GM19043 (cell line): ENCODE measurements around the gene UBXN4.
"Not testable (repeated sequence)": the region's sequence is repeated elsewhere in the genome, so short reads cannot be mapped to it uniquely, and the experiment has no call there.

Experiments used
- ATAC-seq: cut with Tn5 transposase; IDR thresholded peaks from one replicate; pipeline ENCODE4 v1.9.1; 2021; ENCODE audit warnings: low read depth; ENCODE audit not compliant: unreplicated experiment

UBXN4 gene

DNA sequence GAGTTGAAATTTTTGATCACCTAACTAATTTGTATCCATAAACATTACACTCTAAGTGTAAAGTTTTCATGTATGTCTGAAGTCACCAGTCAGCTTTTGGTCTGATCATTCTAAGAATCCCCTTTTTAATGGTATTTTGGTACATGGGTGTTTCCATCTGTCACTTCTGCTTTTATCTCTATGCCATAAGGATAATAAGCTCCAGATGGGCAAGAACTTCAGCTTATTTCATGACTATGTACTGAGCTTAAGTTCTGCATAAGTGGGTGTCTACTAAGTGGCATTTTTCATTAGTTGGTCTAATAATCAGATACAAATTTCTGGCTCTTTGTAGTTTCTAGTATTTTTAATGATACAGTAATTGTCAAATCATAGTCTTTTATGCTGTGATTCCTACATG lies 20.4 kb downstream of the UBXN4 start:
- ATAC-seq = no peak

GRCh38 chr2:135762530-135762929 lies 20.9 kb downstream of the UBXN4 start:
- no peak for ATAC-seq

- ATAC-seq = no peak
Measured at GRCh38 chr2:135768863-135769262, 27.2 kb downstream of the UBXN4 start.

- no peak for ATAC-seq
Measured at GRCh38 chr2:135773319-135773718, 31.7 kb downstream of the UBXN4 start.

DNA sequence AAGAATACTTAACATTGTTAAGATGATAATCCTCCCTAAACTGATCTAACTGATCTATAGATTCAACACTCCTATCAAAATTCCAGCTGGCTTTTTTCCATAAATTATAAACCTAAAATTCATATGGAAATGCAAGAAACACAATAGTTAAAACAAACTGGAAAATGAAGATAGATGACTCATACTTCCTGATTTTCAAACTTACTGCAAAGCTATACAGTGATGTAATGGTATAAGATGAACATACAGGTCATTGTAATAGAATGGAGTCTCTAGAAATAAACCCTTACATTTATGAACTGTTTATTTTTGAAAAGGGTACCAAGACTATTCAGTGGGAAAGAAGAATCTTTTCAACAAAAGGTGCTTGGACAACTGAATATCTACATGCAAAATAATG lies 32.3 kb downstream of the UBXN4 start:
- ATAC-seq = no peak

DNA sequence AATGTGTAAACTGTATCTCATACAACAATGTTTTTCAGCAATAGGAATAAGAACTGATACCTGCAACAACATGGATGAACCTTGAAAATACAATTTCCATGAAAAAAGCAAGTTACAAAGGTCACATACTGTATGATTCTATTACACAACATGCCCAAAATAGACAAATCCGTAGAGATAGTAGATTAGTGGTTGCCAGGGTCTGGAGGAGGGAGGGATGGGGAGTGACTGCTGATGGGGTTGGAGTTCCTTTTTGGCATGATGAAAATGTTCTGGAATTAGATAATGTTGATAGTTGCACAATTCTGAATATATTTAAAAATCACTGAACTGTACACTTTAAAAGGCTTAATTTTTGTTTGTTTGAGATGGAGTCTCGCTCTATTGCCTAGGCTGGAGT lies 33.8 kb downstream of the UBXN4 start:
- ATAC-seq = no peak

DNA sequence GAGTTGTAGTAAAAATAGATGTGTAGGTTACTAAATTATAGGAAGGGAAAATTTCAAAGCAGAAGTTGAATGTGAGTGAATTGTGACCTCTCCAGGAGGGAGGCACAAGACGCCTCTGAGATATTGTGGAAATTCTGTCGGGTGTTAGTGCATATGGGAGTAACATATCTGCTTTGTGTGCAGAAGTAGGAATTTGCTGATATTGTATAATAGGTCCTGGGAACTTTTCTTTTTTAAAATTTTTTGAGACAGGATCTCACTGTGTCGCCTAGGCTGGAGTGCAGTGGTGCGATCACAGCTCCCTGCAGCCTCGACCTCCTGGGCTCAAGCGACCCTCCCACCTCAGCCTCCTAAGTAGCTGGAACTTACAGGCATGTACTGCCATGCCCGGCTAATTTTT lies 34.7 kb downstream of the UBXN4 start:
- ATAC-seq = no peak

DNA sequence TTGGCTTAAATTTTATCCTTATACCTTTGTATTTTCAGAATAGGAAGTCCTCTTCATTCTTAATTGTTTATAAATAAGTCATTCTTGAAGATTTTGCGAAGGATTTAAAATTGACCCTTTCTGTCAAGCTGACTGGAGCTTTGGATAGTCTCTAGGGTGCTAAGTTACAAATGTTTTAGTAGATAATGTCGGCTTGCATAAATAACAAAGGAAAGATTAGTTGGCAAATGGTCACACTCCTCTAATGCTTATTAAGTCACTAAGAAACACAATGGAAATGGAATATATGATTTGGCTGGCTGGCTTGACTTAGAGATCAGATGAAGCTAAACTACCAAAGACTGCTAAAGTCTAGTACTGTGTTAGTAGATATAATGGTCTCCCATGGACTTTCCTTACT lies 40.6 kb downstream of the UBXN4 start:
- ATAC-seq = no peak

DNA sequence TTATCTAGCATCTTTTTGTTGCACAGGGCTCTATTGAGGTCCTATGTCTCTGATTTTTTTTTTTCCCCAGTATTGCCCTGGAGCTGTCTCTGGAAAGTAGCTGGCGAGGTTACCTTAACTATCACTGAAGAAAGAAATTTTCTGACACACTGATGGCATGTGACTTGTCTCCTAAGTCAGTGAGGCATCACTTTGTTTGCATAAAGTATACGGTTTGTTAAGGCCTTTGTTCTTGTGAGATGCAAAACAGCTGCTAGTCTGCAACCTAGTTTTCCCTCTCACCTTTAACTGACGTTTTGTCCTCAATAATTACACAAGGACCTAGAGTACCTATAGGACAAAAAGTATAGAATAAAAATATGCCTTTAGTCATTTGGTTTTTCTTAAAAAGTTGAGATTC lies 41.8 kb downstream of the UBXN4 start:
- ATAC-seq = no peak

GRCh38 chr2:135785032-135785431 lies 43.4 kb downstream of the UBXN4 start:
- ATAC-seq = no peak

- ATAC-seq = no peak
Measured at GRCh38 chr2:135786823-135787222, 45.2 kb downstream of the UBXN4 start.

DNA sequence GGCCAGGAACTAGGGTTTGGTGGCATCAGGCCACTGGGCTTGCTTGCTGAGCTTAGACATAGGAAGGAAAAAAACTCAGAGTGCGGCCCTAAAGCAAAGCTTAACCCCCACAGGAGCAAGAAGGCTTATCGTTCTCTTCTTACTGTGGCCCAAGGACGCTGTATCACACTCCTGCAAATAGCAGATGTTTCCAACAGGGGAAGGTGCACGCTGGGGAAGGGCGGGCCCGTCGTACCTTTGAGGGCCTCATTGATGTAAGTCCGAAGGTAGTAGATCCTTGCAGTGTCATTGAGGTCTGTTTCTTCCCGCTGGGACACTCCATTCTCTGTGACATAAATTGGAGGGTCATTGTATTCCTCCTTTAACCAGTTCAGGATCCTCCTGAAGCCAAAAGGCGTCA lies 48.8 kb downstream of the UBXN4 start:
- ATAC-seq = no peak

DNA sequence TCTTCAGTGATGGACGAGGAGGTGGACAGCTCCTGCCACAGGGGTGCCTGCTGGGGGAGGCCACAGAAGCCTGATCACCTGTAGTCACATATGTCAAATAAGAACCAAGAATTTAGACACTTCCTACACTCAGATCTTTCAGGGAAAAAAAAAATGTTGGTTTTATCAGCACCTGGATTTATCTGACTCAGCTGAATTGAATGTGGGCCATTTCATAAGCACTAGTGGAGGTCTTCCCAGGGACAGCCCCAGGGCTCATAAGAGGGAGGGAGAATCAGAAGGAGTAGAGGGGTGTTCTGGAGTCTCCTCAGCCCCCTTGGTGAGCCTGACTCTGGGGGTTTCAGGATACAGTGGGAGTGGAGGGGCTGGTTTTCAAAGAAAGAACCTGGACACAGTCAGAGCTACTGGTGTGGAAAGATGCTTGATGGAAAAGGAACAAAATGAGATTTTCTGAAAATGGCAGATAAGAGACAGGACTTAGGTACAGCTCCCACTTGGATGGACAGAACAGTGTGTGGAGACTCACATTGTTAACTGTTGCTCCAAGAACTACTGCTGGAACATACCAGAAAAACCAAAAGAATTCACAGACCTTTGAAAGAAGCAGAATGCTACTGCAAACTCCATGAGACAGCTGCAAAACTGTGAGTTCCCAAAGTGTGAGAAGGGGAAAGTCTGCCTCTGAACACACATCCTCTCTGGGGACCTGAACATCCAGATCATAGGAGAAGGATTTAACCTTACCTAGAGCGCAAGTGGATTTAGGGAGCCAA lies 49.9 kb downstream of the UBXN4 start:
- no peak for ATAC-seq

- no peak for ATAC-seq
Measured at GRCh38 chr2:135792401-135793150, 50.9 kb downstream of the UBXN4 start.

- not testable (repeated sequence) for ATAC-seq
Measured at GRCh38 chr2:135795641-135796040, 54.0 kb downstream of the UBXN4 start.

- no peak for ATAC-seq
Measured at GRCh38 chr2:135796606-135797005, 55.0 kb downstream of the UBXN4 start.

DNA sequence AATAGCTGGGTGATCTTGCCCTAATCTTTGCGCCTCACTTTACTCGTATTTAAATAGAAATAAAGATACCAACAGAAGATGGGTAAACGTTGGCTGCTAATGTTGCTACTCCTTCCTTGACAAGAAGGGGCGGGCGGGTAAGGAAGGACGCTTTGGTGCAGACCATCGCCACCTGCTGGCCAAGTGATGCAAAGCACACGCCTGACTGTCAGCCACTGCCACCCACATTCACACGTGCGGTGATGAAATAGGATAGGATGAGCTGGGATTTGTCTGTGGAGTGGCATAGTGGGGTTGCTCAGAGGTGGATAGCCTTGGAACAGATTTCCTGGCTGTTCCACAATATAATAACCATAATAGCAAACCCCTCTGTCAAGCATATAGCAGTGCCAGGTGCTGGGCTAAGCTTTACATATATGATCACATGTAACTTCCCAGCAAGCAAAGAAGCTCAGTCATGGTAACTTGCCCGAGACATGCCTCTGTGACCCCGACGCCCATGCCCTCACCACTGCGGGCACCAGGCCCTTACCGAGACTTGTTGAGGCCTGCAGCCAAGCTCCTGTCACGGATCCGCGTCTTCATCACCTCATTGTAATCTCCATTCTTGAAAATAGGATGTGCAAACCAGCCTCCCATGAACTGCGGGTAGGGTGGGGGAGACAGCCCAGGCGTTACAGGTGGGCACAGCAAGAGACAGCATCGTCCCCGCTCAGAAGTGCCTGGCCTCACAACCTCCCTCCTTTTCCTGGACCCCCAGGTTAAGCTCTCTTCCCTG lies 56.0 kb downstream of the UBXN4 start:
- ATAC-seq = peak; percentile 67

DNA sequence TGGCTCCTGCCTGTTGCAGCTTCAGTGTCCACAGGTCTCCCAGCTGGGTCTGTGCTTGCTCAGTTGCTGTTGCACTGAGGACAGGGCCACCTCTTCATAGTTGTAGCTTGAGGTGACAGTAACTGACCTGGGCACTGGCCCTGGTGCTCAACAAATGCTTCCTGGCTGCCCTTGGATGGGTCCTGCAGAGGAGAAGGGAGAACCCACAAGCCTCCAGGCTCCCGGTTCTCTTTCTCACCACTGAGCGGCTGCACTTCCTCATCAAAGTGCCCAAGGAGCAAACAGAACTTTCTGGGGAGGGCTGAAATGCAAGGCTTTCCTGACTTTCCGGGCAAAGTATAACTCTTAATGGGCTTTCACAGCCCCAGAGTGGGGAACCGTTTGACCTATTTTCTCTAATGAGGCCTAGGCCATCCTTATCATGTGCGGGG lies 56.6 kb downstream of the UBXN4 start:
- ATAC-seq = no peak

GRCh38 chr2:135798762-135799161 lies 57.1 kb downstream of the UBXN4 start:
- ATAC-seq = no peak

DNA sequence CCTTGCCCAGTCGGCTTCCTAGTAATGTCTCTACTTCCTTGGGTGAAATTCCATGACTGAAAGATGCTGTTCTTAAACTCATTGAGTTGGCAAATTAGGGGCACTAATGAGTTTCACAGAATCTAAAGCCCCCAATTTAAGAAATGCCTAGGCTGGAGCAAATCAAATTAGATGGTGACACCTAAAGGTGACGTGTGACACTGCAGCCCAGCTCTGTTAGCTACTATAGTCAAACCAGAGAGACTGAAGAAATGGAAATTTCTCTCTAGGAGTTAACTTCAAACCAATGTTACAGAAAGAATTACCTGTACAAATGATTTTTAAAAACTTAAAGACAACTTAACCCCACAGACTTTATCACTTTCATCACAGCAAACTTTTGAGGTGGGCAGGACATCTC lies 58.1 kb downstream of the UBXN4 start:
- ATAC-seq = no peak
